Right atrium auricular region (tissue), 2 donors: ENCODE results near the gene PANK2. TPM values are rescaled to one million over a fixed set of nuclear protein-coding genes. Genes with fewer than 3 reads are reported as not detected.

Experiments
- DNase-seq: peaks from one replicate; pipeline ENCODE4 v3.0.0-alpha.2; 2019; ENCODE audit warnings: low spot score
- H3K27ac ChIP-seq, 2 donors: fragments of 200-600 bp; sonication (generic); 1 replicate in 1 of 2; 2 replicates in 1 of 2; pipeline ENCODE4 v1.5.1; 2016 to 2019
- H3K27me3 ChIP-seq, 2 donors: fragments of 200-600 bp; sonication (generic); one replicate each; pipeline versions ENCODE4 v1.5.1 to v1.6.0; 2017 to 2019
- H3K36me3 ChIP-seq: fragments of 200-600 bp; sonication (generic); one replicate; pipeline ENCODE4 v1.5.1; 2016
- H3K4me1 ChIP-seq, 2 donors: fragments of 200-600 bp; sonication (generic); one replicate each; pipeline versions ENCODE4 v1.5.1 to v1.6.0; 2017 to 2019
- H3K4me3 ChIP-seq, 2 donors: fragments of 200-600 bp; sonication (generic); 1 replicate in 1 of 2; 2 replicates in 1 of 2; pipeline ENCODE4 v1.5.1; 2017 to 2019; ENCODE audit warnings: mild to moderate bottlenecking in 1 of 2, moderate library complexity in 1 of 2
- H3K9me3 ChIP-seq, 2 donors: fragments of 200-600 bp; sonication (generic); one replicate each; pipeline ENCODE4 v1.5.1; 2019
- CTCF ChIP-seq, 2 donors: fragments of 200-600 bp; sonication (generic); IDR thresholded peaks; one replicate each; pipeline ENCODE4 v1.5.1; 2019; ENCODE audit warnings: antibody characterized with exemption in 2 of 2
- total RNA-seq, 2 donors: library from RNA; depleted of rRNA; stranded (reverse); fragments of >200 nt; gene quantifications; one replicate each; pipeline ENCODE4 v1.1.0, GENCODE V29; 2016

The PANK2 gene
- total RNA-seq, 2 donors from 2014 or later, result 15.5 to 19.5 TPM

DNA sequence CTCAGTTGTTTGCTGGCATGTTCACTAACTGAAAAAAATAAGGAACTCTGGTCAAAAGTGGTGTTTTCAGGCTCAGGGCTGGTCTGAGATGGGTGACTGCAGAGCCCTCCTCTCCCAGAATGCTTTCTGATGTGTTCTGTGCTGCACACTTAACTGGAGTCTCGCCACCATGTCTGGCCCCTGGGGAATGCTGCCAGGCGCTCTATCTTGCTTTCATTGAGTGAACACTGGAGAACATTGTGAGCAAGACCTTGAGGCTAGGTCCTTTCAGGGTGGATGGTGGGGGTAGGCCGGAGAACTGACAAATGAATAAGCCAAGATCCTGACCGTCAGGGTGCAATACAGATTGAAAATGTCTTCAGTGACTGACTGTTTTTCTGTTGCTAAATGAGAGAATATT lies 19.5 kb downstream of the PANK2 start:
- H3K4me1 ChIP-seq, result peaks cover 0 to 39% of the 10 kb centered on the region in 2 donors
- peak; percentile 57 for DNase-seq
- H3K36me3 ChIP-seq, result peaks cover 55% of the 10 kb centered on the region
- no peak for TF ChIP-seq CTCF (IDR thresholded peaks at IDR 0.05)
- H3K4me3 ChIP-seq, result no peak overlapping the region
- peak overlapping the region in 1 of 2 donors; percentile 59 for H3K27ac ChIP-seq
- no peaks in the 10 kb centered on the region for H3K9me3 ChIP-seq
- no peaks in the 10 kb centered on the region for H3K27me3 ChIP-seq

GRCh38 chr20:3909952-3910366 lies 20.8 kb downstream of the PANK2 start:
- Histone ChIP-seq H3K4me3 (no peak overlapping the region), H3K36me3 (peaks cover 55% of the 10 kb centered on the region), H3K4me1 (peaks cover 0 to 26% of the 10 kb centered on the region in 2 donors), H3K27ac (peak overlapping the region in 1 of 2 donors; percentile 11), H3K27me3 (no peaks in the 10 kb centered on the region), H3K9me3 (no peaks in the 10 kb centered on the region)
- no peak for TF ChIP-seq CTCF (IDR thresholded peaks at IDR 0.05)
- DNase-seq, result no peak

DNA sequence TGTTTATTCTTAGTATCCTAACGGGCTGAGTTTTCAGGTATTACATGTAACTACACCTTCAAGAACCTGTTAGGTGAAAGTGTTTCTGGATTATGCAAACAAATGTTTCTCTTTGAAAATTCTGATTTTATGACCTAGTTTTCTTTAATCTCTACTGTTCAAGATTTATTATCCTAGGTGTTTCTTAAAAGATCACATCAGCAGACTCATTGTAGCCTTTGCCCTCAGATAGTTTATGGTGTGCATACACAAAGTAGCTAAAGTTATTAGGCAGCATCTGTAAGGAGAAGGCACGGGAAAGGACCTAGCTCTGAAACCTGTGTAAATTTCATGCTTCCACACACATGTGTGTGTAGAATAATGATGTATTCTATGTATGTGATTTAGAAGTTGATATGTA lies 21.7 kb downstream of the PANK2 start:
- Histone ChIP-seq H3K9me3 (no peaks in the 10 kb centered on the region), H3K36me3 (peaks cover 60% of the 10 kb centered on the region), H3K4me3 (no peak overlapping the region), H3K27me3 (no peaks in the 10 kb centered on the region), H3K4me1 (peaks cover 0 to 26% of the 10 kb centered on the region in 2 donors), H3K27ac (no peak overlapping the region)
- DNase-seq, result no peak
- no peak for TF ChIP-seq CTCF (IDR thresholded peaks at IDR 0.05)

- Histone ChIP-seq H3K9me3 (no peaks in the 10 kb centered on the region), H3K4me1 (peaks cover 0 to 33% of the 10 kb centered on the region in 2 donors), H3K27ac (peak overlapping the region in 1 of 2 donors; percentile 49), H3K27me3 (no peaks in the 10 kb centered on the region), H3K36me3 (peaks cover 60% of the 10 kb centered on the region), H3K4me3 (no peak overlapping the region)
- DNase-seq, result peak; percentile 56
- TF ChIP-seq CTCF (IDR thresholded peaks at IDR 0.05), result no peak
These were observed 22.8 kb downstream of the PANK2 start for GRCh38 chr20:3911956-3912355.

DNA sequence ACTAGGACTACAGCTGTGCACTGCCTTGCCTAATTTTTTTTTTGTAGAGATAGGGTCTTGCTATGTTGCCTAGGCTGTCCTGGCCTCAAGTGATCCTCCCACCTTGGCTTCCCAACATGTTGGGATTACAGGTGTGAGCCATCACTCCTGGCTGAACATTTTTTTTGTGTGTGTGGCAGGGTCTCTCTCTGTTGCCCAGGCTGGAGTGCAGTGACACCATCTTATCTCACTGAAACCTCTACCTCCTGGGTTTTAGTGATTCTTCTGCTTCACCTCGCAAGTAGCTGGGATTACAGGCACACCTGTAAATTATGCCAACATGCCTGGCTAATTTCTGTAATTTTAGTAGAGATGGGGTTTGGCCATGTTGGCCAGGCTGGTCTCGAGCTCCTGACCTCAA lies 25.3 kb downstream of the PANK2 start:
- TF ChIP-seq CTCF (IDR thresholded peaks at IDR 0.05), result no peak
- Histone ChIP-seq H3K27me3 (no peaks in the 10 kb centered on the region), H3K27ac (no peak overlapping the region), H3K4me1 (peaks cover 0 to 26% of the 10 kb centered on the region in 2 donors), H3K36me3 (peaks cover 52% of the 10 kb centered on the region), H3K4me3 (no peak overlapping the region), H3K9me3 (no peaks in the 10 kb centered on the region)
- no peak for DNase-seq

GRCh38 chr20:3915691-3916090 lies 26.5 kb downstream of the PANK2 start:
- Histone ChIP-seq H3K4me3 (no peak overlapping the region), H3K27me3 (no peaks in the 10 kb centered on the region), H3K27ac (no peak overlapping the region), H3K4me1 (peaks cover 0 to 26% of the 10 kb centered on the region in 2 donors), H3K36me3 (peaks cover 39% of the 10 kb centered on the region), H3K9me3 (no peaks in the 10 kb centered on the region)
- no peak for TF ChIP-seq CTCF (IDR thresholded peaks at IDR 0.05)
- no peak for DNase-seq
